ENCODE data around the gene SLC25A22. TPM values are rescaled to one million over a fixed set of nuclear protein-coding genes. Genes with fewer than 3 reads are reported as not detected.

The SLC25A22 gene
- total and polyA plus RNA-seq, 9 of the 15 experiments (the other 6 are each of a cell fraction or from before 2014, with no cell fraction given), result 0.41 to 55.4 (median 11.4) TPM

DNA sequence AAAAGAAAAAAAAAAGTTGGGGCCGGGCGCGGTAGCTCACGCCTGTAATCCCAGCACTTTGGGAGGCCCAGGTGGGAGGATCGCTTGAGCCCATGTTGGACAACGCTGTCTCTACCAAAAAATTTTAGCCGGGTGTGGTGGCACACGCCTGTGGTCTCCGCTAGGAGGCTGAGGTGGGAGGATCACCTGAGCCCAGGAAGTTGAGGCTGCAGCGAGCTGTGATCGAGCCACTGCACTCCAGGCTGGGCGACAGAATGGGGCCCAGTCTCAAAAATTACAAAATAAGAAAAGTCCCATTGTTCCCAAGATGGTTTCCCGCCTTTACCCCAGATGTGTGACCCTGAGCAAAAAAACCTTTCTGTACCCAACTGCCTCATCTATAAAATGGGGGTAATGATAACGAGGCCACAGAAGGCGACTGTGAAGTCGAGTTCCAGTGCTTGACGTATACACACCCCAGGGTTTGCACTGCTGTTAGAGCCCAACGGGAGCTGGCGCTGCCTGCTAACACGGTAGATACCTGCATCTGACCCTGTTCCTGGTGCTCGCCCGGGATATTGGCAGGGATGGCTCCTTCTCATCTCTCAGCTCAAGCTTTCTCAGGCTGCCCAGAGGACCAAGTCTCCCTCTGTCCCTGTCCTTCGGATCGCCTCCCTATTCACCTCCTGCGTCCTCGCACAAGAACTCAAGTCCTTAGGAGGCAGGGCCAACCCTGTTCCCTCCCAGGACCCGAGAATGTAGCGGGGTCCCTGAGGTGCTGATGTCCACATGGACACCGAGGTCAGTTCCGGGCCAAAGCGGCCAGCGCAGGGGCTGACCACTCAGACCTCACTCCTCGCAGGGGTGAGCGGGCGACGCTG lies 10.6 kb upstream of the SLC25A22 start (continued):
- TF ChIP-seq, protein P1, sequence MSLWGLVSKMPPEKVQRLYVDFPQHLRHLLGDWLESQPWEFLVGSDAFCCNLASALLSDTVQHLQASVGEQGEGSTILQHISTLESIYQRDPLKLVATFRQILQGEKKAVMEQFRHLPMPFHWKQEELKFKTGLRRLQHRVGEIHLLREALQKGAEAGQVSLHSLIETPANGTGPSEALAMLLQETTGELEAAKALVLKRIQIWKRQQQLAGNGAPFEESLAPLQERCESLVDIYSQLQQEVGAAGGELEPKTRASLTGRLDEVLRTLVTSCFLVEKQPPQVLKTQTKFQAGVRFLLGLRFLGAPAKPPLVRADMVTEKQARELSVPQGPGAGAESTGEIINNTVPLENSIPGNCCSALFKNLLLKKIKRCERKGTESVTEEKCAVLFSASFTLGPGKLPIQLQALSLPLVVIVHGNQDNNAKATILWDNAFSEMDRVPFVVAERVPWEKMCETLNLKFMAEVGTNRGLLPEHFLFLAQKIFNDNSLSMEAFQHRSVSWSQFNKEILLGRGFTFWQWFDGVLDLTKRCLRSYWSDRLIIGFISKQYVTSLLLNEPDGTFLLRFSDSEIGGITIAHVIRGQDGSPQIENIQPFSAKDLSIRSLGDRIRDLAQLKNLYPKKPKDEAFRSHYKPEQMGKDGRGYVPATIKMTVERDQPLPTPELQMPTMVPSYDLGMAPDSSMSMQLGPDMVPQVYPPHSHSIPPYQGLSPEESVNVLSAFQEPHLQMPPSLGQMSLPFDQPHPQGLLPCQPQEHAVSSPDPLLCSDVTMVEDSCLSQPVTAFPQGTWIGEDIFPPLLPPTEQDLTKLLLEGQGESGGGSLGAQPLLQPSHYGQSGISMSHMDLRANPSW (CRISPR knock-in tag; IDR thresholded peaks at IDR 0.05), result 0 out of 2 replicates have a peak, but pooled peaks have one; percentile 85
- TF ChIP-seq MTA2 (IDR thresholded peaks at IDR 0.05; ENCODE audit: low read depth), result no peak
- TF ChIP-seq, protein P2, sequence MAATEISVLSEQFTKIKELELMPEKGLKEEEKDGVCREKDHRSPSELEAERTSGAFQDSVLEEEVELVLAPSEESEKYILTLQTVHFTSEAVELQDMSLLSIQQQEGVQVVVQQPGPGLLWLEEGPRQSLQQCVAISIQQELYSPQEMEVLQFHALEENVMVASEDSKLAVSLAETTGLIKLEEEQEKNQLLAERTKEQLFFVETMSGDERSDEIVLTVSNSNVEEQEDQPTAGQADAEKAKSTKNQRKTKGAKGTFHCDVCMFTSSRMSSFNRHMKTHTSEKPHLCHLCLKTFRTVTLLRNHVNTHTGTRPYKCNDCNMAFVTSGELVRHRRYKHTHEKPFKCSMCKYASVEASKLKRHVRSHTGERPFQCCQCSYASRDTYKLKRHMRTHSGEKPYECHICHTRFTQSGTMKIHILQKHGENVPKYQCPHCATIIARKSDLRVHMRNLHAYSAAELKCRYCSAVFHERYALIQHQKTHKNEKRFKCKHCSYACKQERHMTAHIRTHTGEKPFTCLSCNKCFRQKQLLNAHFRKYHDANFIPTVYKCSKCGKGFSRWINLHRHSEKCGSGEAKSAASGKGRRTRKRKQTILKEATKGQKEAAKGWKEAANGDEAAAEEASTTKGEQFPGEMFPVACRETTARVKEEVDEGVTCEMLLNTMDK (IDR thresholded peaks at IDR 0.05; ENCODE audit: borderline replicate concordance, insufficient read depth, low read depth, low read length, poor library complexity, severe bottlenecking), result peak; percentile 76
- TF ChIP-seq, protein P3, sequence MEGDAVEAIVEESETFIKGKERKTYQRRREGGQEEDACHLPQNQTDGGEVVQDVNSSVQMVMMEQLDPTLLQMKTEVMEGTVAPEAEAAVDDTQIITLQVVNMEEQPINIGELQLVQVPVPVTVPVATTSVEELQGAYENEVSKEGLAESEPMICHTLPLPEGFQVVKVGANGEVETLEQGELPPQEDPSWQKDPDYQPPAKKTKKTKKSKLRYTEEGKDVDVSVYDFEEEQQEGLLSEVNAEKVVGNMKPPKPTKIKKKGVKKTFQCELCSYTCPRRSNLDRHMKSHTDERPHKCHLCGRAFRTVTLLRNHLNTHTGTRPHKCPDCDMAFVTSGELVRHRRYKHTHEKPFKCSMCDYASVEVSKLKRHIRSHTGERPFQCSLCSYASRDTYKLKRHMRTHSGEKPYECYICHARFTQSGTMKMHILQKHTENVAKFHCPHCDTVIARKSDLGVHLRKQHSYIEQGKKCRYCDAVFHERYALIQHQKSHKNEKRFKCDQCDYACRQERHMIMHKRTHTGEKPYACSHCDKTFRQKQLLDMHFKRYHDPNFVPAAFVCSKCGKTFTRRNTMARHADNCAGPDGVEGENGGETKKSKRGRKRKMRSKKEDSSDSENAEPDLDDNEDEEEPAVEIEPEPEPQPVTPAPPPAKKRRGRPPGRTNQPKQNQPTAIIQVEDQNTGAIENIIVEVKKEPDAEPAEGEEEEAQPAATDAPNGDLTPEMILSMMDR (IDR thresholded peaks at IDR 0.05 in 2 of 3, conservative IDR thresholded peaks at IDR 0.05 in 1 of 3; ENCODE audit: insufficient read depth in 2 of 3, low read depth in 1 of 3, low read length in 3 of 3), result peak in 2 of 3 experiments; percentile 37 to 47; a peak in 4 of 6 replicates
- TF ChIP-seq ZNF124 (CRISPR knock-in tag; IDR thresholded peaks at IDR 0.05), result no peak
- TF ChIP-seq NFATC3 (IDR thresholded peaks at IDR 0.05), result no peak
- no peak for TF ChIP-seq KDM4B (IDR thresholded peaks at IDR 0.05; ENCODE audit: borderline replicate concordance in 2 of 2, low read depth in 1 of 2)
- TF ChIP-seq, protein P4, sequence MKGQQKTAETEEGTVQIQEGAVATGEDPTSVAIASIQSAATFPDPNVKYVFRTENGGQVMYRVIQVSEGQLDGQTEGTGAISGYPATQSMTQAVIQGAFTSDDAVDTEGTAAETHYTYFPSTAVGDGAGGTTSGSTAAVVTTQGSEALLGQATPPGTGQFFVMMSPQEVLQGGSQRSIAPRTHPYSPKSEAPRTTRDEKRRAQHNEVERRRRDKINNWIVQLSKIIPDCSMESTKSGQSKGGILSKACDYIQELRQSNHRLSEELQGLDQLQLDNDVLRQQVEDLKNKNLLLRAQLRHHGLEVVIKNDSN (CRISPR knock-in tag; IDR thresholded peaks at IDR 0.05), result no peak
- TF ChIP-seq HNRNPLL (IDR thresholded peaks at IDR 0.05; ENCODE audit: low read depth, low read length, poor library complexity, severe bottlenecking), result no peak
- TF ChIP-seq NFRKB (IDR thresholded peaks at IDR 0.05; ENCODE audit: low read depth), result 0 out of 2 replicates have a peak, but pooled peaks have one; percentile 21
- TF ChIP-seq FOS (IDR thresholded peaks at IDR 0.05; ENCODE audit: extremely low read depth, insufficient read length), result no peak
- TF ChIP-seq, protein P5, sequence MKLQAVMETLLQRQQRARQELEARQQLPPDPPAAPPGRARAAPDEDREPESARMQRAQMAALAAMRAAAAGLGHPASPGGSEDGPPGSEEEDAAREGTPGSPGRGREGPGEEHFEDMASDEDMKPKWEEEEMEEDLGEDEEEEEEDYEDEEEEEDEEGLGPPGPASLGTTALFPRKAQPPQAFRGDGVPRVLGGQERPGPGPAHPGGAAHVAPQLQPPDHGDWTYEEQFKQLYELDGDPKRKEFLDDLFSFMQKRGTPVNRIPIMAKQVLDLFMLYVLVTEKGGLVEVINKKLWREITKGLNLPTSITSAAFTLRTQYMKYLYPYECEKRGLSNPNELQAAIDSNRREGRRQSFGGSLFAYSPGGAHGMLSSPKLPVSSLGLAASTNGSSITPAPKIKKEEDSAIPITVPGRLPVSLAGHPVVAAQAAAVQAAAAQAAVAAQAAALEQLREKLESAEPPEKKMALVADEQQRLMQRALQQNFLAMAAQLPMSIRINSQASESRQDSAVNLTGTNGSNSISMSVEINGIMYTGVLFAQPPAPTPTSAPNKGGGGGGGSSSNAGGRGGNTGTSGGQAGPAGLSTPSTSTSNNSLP (IDR thresholded peaks at IDR 0.05; ENCODE audit: borderline replicate concordance, low read depth, low read length), result no peak
- TF ChIP-seq HLTF (IDR thresholded peaks at IDR 0.05), result no peak
- no peak for TF ChIP-seq TCF7L2 (IDR thresholded peaks at IDR 0.05; ENCODE audit: low read depth, low read length)
- no peak for TF ChIP-seq HCFC1 (IDR thresholded peaks at IDR 0.05; ENCODE audit: low read depth, low read length)
- no peak; the same call in 1 of the 2 replicates for TF ChIP-seq SMARCA5 (IDR thresholded peaks at IDR 0.05)
- no peak for TF ChIP-seq ZFP30 (CRISPR knock-in tag; IDR thresholded peaks at IDR 0.05; ENCODE audit: borderline replicate concordance)

All from K562 (cell line).